ENCODE measurements around the gene FNDC3B. TPM values are rescaled to one million over a fixed set of nuclear protein-coding genes. Genes with fewer than 3 reads are reported as not detected.

Gene FNDC3B
- total and polyA plus RNA-seq, 4 donors, result 13.3 to 175 (median 100) TPM

GRCh38 chr3:172096881-172097420 lies 57.6 kb downstream of the FNDC3B start:
- Histone ChIP-seq H3K4me1 (ENCODE audit: control insufficient read depth in 5 of 5, insufficient read depth in 5 of 5, low read length in 5 of 5) (peaks cover 0 to 24% (median 7%) of the 10 kb centered on the region in 5 donors), H3K27ac (ENCODE audit: low read depth in 1 of 2, low read length in 1 of 2) (peak overlapping the region in 1 of 2 donors; percentile 53), H3K4me3 (no peak overlapping the region), H3K9me3 (ENCODE audit: control insufficient read depth in 4 of 4, insufficient read depth in 3 of 4, low read length in 3 of 4) (no peaks in the 10 kb centered on the region), H3K36me3 (ENCODE audit: control insufficient read depth in 4 of 4, insufficient read depth in 4 of 4, low read length in 4 of 4) (no peaks in the 10 kb centered on the region), H3K27me3 (ENCODE audit: control insufficient read depth in 3 of 3, insufficient read depth in 3 of 3, low read length in 2 of 3) (no peaks in the 10 kb centered on the region), H3K9ac (ENCODE audit: insufficient read depth in 1 of 2, low read length in 2 of 2) (no peak overlapping the region)
- DNase-seq, result no peak
- TF ChIP-seq, protein P1, sequence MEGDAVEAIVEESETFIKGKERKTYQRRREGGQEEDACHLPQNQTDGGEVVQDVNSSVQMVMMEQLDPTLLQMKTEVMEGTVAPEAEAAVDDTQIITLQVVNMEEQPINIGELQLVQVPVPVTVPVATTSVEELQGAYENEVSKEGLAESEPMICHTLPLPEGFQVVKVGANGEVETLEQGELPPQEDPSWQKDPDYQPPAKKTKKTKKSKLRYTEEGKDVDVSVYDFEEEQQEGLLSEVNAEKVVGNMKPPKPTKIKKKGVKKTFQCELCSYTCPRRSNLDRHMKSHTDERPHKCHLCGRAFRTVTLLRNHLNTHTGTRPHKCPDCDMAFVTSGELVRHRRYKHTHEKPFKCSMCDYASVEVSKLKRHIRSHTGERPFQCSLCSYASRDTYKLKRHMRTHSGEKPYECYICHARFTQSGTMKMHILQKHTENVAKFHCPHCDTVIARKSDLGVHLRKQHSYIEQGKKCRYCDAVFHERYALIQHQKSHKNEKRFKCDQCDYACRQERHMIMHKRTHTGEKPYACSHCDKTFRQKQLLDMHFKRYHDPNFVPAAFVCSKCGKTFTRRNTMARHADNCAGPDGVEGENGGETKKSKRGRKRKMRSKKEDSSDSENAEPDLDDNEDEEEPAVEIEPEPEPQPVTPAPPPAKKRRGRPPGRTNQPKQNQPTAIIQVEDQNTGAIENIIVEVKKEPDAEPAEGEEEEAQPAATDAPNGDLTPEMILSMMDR (IDR thresholded peaks at IDR 0.05; ENCODE audit: control extremely low read depth, extremely low read depth), result no peak
- peak; percentile 60 for ATAC-seq (ENCODE audit: insufficient read depth, low FRiP score)
- 46 to 58% methylated on average over 3 of the region's 3 CpGs for WGBS, 2 donors

GRCh38 chr3:172097585-172097984 lies 58.2 kb downstream of the FNDC3B start:
- H3K36me3 ChIP-seq (ENCODE audit: control insufficient read depth in 4 of 4, insufficient read depth in 4 of 4, low read length in 4 of 4), result no peaks in the 10 kb centered on the region
- no peak overlapping the region for H3K27ac ChIP-seq (ENCODE audit: low read depth in 1 of 2, low read length in 1 of 2)
- no peaks in the 10 kb centered on the region for H3K9me3 ChIP-seq (ENCODE audit: control insufficient read depth in 4 of 4, insufficient read depth in 3 of 4, low read length in 3 of 4)
- ATAC-seq (ENCODE audit: insufficient read depth, low FRiP score), result no peak
- H3K4me1 ChIP-seq (ENCODE audit: control insufficient read depth in 5 of 5, insufficient read depth in 5 of 5, low read length in 5 of 5), result peaks cover 0 to 25% (median 8%) of the 10 kb centered on the region in 5 donors
- TF ChIP-seq, protein P1 (IDR thresholded peaks at IDR 0.05; ENCODE audit: control extremely low read depth, extremely low read depth), result no peak
- DNase-seq, result no peak
- H3K4me3 ChIP-seq, result no peak overlapping the region
- H3K9ac ChIP-seq (ENCODE audit: insufficient read depth in 1 of 2, low read length in 2 of 2), result no peak overlapping the region
- WGBS, 2 donors, result 64 to 76% methylated on average over 1 of the region's 1 CpG
- H3K27me3 ChIP-seq (ENCODE audit: control insufficient read depth in 3 of 3, insufficient read depth in 3 of 3, low read length in 2 of 3), result no peaks in the 10 kb centered on the region

DNA sequence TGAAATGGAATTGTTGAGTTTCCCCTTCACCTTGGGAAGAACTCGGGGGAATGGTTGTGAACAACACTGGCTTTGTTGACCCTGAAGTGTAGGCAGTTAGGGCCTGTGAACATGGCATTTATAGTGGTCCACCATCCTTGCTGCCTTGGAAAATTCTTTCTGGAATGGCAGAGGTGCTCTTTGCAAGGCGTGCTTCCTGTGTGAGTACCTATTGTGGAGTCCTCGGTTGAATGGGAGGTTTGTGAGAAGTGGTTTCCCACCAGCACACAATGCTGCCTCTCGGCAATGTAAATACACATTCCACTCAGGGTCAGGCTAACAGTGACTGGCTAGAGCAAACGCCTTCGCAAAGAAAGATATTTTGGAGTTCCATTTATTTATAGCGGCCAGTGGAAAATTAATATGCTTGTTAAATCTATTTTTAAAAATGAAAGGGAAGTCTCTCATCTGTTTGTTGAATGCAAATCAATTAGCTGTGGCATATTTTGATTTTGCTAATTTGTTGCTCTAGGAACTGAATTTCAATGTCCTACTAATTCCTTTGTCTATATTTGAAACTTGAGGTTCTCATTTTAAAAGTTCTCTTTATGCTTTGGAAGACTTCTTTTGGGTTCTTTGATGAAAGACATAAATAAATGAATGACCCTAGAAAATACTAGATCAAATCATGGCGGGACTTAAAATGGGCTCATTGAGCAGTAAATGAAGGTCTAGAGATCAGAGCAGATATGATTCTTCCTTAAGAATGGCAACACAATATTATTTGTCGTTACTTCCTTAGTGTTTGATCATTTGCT lies 59.5 kb downstream of the FNDC3B start:
- no peak overlapping the region for H3K9ac ChIP-seq (ENCODE audit: insufficient read depth in 1 of 2, low read length in 2 of 2)
- no peaks in the 10 kb centered on the region for H3K9me3 ChIP-seq (ENCODE audit: control insufficient read depth in 4 of 4, insufficient read depth in 3 of 4, low read length in 3 of 4)
- no peaks in the 10 kb centered on the region for H3K27me3 ChIP-seq (ENCODE audit: control insufficient read depth in 3 of 3, insufficient read depth in 3 of 3, low read length in 2 of 3)
- 59 to 70% methylated on average over 9 of the region's 9 CpGs for WGBS, 2 donors
- no peak overlapping the region for H3K4me3 ChIP-seq
- DNase-seq, result peak; percentile 52 to 70 (median 53)
- ATAC-seq (ENCODE audit: insufficient read depth, low FRiP score), result no peak
- peak overlapping the region in 1 of 2 donors; percentile 35 for H3K27ac ChIP-seq (ENCODE audit: low read depth in 1 of 2, low read length in 1 of 2)
- H3K4me1 ChIP-seq (ENCODE audit: control insufficient read depth in 5 of 5, insufficient read depth in 5 of 5, low read length in 5 of 5), result peaks cover 4 to 28% (median 8%) of the 10 kb centered on the region in 5 donors
- TF ChIP-seq, protein P1 (IDR thresholded peaks at IDR 0.05; ENCODE audit: control extremely low read depth, extremely low read depth), result no peak
- H3K36me3 ChIP-seq (ENCODE audit: control insufficient read depth in 4 of 4, insufficient read depth in 4 of 4, low read length in 4 of 4), result no peaks in the 10 kb centered on the region

Data from lung (tissue), 12 donors.